Lung (tissue), 12 donors: ENCODE results near the gene C19orf12. TPM values are rescaled to one million over a fixed set of nuclear protein-coding genes. Genes with fewer than 3 reads are reported as not detected.

Source experiments
- ATAC-seq: fragments of 200-7000 bp; cut with Tn5 transposase; one replicate; pipeline ENCODE4 v1.9.1; 2020; ENCODE audit warnings: moderate number of reproducible peaks; ENCODE audit not compliant: insufficient read depth, low FRiP score
- DNase-seq, 3 donors: peaks; one replicate each; pipeline ENCODE4 v3.0.0-alpha.2; 2013 to 2017
- H3K27ac ChIP-seq, 2 donors: one replicate each; pipeline ENCODE4 v1.5.1; 2013; ENCODE audit warnings: mild to moderate bottlenecking in 2 of 2, moderate library complexity in 2 of 2, control low read depth in 1 of 2, inconsistent platforms in 1 of 2, low read depth in 1 of 2, low read length in 1 of 2
- H3K27me3 ChIP-seq, 3 donors: one replicate each; pipeline ENCODE4 v1.5.1; 2013; ENCODE audit warnings: low read length in 2 of 3; ENCODE audit not compliant: control insufficient read depth in 3 of 3, insufficient read depth in 3 of 3
- H3K36me3 ChIP-seq, 4 donors: one replicate each; pipeline ENCODE4 v1.5.1; 2013; ENCODE audit warnings: low read length in 4 of 4, mild to moderate bottlenecking in 1 of 4, moderate library complexity in 1 of 4; ENCODE audit not compliant: control insufficient read depth in 4 of 4, insufficient read depth in 4 of 4
- H3K4me1 ChIP-seq, 5 donors: one replicate each; pipeline ENCODE4 v1.5.1; 2013; ENCODE audit warnings: low read length in 5 of 5, mild to moderate bottlenecking in 2 of 5, moderate library complexity in 1 of 5; ENCODE audit not compliant: control insufficient read depth in 5 of 5, insufficient read depth in 5 of 5
- H3K4me3 ChIP-seq: one replicate; pipeline ENCODE4 v1.5.1; 2013; ENCODE audit warnings: mild to moderate bottlenecking, control low read depth, moderate library complexity
- H3K9ac ChIP-seq, 2 donors: one replicate each; pipeline ENCODE4 v1.5.1; 2013; ENCODE audit warnings: low read length in 2 of 2, control low read depth in 1 of 2; ENCODE audit not compliant: insufficient read depth in 1 of 2
- H3K9me3 ChIP-seq, 4 donors: one replicate each; pipeline ENCODE4 v1.5.1; 2013; ENCODE audit warnings: low read length in 3 of 4, mild to moderate bottlenecking in 1 of 4, moderate library complexity in 1 of 4; ENCODE audit not compliant: control insufficient read depth in 4 of 4, insufficient read depth in 3 of 4
- WGBS, 2 donors: extraction: QIAGEN DNeasy Blood & Tissue Kit; methylation state at CpG; one replicate each; pipeline ENCODE4 v1.1.7; 2013; 5-methylcytosine and 5-hydroxymethylcytosine counted together
- polyA plus RNA-seq, 2 donors: library from polyadenylated mRNA; stranded (reverse); fragments of 200-250 nt; gene quantifications; one replicate each; pipeline ENCODE4 v1.2.1, GENCODE V29; 2013
- total RNA-seq, 2 donors: library from RNA; depleted of rRNA in 1 of 2; stranded (reverse); fragments of >200 nt in 1 of 2; gene quantifications; one replicate each; pipeline ENCODE4 v1.2.1, GENCODE V29; 2014 to 2021
- TF ChIP-seq, protein P1 (sequence below): IDR thresholded peaks from 2 replicates; pipeline ENCODE4 v1.5.1; 2012; ENCODE audit warnings: mild to moderate bottlenecking; ENCODE audit errors: control extremely low read depth, extremely low read depth
- donor health status: control.
- donor health status: control.
- donor health status: Bipolar disorder and iron deficiency.
- donor health status: healthy.
- donor health status: DM: yes; HTN: yes; CAD: no.

The C19orf12 gene
- total and polyA plus RNA-seq, 4 donors, result 11.4 to 26.0 (median 17.7) TPM

GRCh38 chr19:29761575-29762232 is 46.6 kb upstream of the C19orf12 start:
- DNase-seq (no peak), ATAC-seq (no peak)
- WGBS, 2 donors, result 76 to 79% methylated on average over 14 of the region's 14 CpGs
- no peak overlapping the region for H3K4me3 ChIP-seq
- H3K27ac ChIP-seq, result no peak overlapping the region
- H3K9me3 ChIP-seq, result peaks cover 0 to 3% (median 0%) of the 10 kb centered on the region in 4 donors
- no peaks in the 10 kb centered on the region for H3K4me1 ChIP-seq
- no peak overlapping the region for H3K9ac ChIP-seq
- no peaks in the 10 kb centered on the region for H3K27me3 ChIP-seq
- TF ChIP-seq, protein P1, sequence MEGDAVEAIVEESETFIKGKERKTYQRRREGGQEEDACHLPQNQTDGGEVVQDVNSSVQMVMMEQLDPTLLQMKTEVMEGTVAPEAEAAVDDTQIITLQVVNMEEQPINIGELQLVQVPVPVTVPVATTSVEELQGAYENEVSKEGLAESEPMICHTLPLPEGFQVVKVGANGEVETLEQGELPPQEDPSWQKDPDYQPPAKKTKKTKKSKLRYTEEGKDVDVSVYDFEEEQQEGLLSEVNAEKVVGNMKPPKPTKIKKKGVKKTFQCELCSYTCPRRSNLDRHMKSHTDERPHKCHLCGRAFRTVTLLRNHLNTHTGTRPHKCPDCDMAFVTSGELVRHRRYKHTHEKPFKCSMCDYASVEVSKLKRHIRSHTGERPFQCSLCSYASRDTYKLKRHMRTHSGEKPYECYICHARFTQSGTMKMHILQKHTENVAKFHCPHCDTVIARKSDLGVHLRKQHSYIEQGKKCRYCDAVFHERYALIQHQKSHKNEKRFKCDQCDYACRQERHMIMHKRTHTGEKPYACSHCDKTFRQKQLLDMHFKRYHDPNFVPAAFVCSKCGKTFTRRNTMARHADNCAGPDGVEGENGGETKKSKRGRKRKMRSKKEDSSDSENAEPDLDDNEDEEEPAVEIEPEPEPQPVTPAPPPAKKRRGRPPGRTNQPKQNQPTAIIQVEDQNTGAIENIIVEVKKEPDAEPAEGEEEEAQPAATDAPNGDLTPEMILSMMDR, result no peak
- H3K36me3 ChIP-seq, result no peaks in the 10 kb centered on the region

DNA sequence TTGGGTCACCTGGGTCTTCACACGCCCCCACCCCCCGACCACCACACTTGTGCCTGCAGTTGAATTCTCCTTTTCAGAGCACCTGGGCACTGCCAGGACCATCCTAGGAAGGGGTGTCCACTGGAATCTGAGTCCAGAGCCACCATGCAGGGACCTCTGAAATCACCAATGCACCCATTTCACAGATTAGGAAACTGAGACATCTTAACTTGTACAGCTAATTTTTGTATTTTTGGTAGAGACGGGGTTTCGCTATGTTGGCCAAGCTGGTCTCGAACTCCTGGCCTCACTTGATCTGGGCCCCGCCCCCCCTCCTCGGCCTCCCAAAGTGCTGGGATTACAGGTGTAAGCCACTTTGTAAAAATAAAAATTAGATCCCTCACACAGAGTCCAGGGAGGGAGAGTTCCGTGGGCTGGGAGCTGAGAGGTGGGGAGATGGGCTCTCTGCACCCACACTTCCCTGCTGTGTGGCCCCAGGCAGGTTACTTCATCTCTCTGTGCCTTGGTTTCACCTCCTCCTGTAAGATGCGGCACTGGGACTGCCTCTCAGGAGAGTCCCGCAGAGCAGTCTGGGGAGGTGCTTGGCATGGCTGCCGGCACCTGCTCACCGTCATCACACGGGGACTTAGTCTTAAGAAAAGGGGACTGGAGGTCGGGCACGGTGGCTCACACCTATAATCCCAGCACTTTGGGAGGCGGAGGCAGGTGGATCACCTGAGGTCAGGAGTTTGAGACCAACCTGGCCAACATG is 45.9 kb upstream of the C19orf12 start:
- WGBS, 2 donors, result 92 to 96% methylated on average over 16 of the region's 16 CpGs
- TF ChIP-seq, protein P1, result no peak
- no peak overlapping the region for H3K27ac ChIP-seq
- H3K36me3 ChIP-seq, result no peaks in the 10 kb centered on the region
- H3K9ac ChIP-seq, result no peak overlapping the region
- H3K9me3 ChIP-seq, result peaks cover 0 to 3% (median 0%) of the 10 kb centered on the region in 4 donors
- ATAC-seq, result no peak
- no peak overlapping the region for H3K4me3 ChIP-seq
- H3K4me1 ChIP-seq, result no peaks in the 10 kb centered on the region
- H3K27me3 ChIP-seq, result no peaks in the 10 kb centered on the region
- DNase-seq, result no peak

DNA sequence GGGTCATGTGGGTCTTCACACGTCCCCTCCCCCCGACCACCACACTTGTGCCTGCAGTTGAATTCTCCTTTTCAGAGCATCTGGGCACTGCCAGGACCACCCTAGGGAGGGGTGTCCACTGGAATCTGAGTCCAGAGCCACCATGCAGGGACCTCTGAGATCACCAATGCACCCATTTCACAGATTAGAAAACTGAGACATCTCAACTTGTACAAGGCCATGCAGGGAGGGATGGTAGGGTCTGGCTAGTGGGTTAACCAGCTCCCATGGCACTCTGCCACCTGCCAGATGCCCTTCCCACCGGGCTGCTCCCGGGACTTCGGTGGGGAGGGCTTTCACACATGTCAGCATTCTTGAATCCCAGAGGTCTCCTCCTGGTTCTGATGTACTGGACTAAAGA is 44.3 kb upstream of the C19orf12 start:
- no peaks in the 10 kb centered on the region for H3K27me3 ChIP-seq
- no peak overlapping the region for H3K27ac ChIP-seq
- no peaks in the 10 kb centered on the region for H3K36me3 ChIP-seq
- WGBS, 2 donors, result 83 to 84% methylated on average over 5 of the region's 5 CpGs
- TF ChIP-seq, protein P1, result no peak
- no peaks in the 10 kb centered on the region for H3K4me1 ChIP-seq
- no peak overlapping the region for H3K4me3 ChIP-seq
- H3K9ac ChIP-seq, result no peak overlapping the region
- DNase-seq (no peak), ATAC-seq (no peak)
- H3K9me3 ChIP-seq, result peaks cover 0 to 3% (median 0%) of the 10 kb centered on the region in 4 donors
